Lower lobe of right lung (tissue), 2 donors: ENCODE results near the gene ANKDD1B. TPM values are rescaled to one million over a fixed set of nuclear protein-coding genes. Genes with fewer than 3 reads are reported as not detected.
"Not testable (repeated sequence)": the region's sequence is repeated elsewhere in the genome, so short reads cannot be mapped to it uniquely, and the experiment has no call there.

Source experiments
- ATAC-seq, 2 donors: fragments of 200-7000 bp; cut with Tn5 transposase; one replicate each; pipeline ENCODE4 v1.9.1; 2020 to 2022; ENCODE audit warnings: mild to moderate bottlenecking in 2 of 2, moderate library complexity in 2 of 2
- DNase-seq: peaks from one replicate; pipeline ENCODE4 v3.0.0-alpha.2; 2020
- H3K27ac ChIP-seq: fragments of 200-600 bp; one replicate; pipeline ENCODE4 v1.8.0; 2022
- H3K27me3 ChIP-seq: fragments of 200-600 bp; one replicate; pipeline ENCODE4 v1.8.0; 2022; ENCODE audit warnings: low read depth
- H3K36me3 ChIP-seq: fragments of 200-600 bp; one replicate; pipeline ENCODE4 v1.8.0; 2022; ENCODE audit warnings: mild to moderate bottlenecking
- H3K4me1 ChIP-seq: fragments of 200-600 bp; one replicate; pipeline ENCODE4 v1.8.0; 2022
- H3K4me3 ChIP-seq: fragments of 200-600 bp; one replicate; pipeline ENCODE4 v1.8.0; 2022; ENCODE audit warnings: mild to moderate bottlenecking
- H3K9me3 ChIP-seq: fragments of 200-600 bp; one replicate; pipeline ENCODE4 v1.8.0; 2022
- intact Hi-C: fragments of 100-400 bp; cut with DNase I; formaldehyde crosslinking; loops from one replicate; pipeline ENCODE4 v1.11.0; 2022
- total RNA-seq: library from RNA; stranded (reverse); fragmentation: NEBNext Ultra II Directional; extraction: Animal tissue kit (Norgen Biotek cat#: 25700); gene quantifications from one replicate; pipeline ENCODE4 v1.2.1, GENCODE V29; 2021
- TF ChIP-seq, protein P1 (sequence below): fragments of 200-600 bp; IDR thresholded peaks from one replicate; pipeline ENCODE4 v1.8.0; 2022; ENCODE audit warnings: antibody characterized with exemption, mild to moderate bottlenecking
- donor health status: DM: no; HTN: yes; CAD: no; lungs with severe emphysema.

Gene ANKDD1B
- total RNA-seq, 1 donor from 2014 or later, result 4.3 TPM

DNA sequence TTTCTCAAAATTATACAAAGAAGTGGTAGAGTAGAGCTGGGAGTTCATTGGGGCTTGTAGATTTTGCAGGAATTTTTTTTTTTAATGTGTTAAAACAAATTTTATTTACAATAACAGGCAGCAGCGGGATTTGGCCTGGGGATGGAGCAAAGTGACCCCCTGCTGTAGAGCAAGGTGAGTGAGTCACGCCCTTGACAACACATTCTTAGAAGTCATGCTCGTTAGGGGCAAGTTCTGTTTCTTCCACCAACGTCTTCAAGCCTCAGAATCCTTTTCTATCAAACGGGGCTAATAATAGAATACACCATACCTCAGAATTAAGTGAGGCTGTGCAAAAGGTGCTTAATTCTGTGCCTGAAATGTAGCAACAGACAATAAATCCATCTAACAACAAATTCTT lies 1.1 kb upstream of the ANKDD1B start:
- Histone ChIP-seq H3K9me3 (no peaks in the 10 kb centered on the region), H3K4me1 (peaks cover 5% of the 10 kb centered on the region), H3K27ac (no peak overlapping the region), H3K4me3 (no peak overlapping the region), H3K27me3 (no peaks in the 10 kb centered on the region), H3K36me3 (no peaks in the 10 kb centered on the region)
- TF ChIP-seq, protein P1, sequence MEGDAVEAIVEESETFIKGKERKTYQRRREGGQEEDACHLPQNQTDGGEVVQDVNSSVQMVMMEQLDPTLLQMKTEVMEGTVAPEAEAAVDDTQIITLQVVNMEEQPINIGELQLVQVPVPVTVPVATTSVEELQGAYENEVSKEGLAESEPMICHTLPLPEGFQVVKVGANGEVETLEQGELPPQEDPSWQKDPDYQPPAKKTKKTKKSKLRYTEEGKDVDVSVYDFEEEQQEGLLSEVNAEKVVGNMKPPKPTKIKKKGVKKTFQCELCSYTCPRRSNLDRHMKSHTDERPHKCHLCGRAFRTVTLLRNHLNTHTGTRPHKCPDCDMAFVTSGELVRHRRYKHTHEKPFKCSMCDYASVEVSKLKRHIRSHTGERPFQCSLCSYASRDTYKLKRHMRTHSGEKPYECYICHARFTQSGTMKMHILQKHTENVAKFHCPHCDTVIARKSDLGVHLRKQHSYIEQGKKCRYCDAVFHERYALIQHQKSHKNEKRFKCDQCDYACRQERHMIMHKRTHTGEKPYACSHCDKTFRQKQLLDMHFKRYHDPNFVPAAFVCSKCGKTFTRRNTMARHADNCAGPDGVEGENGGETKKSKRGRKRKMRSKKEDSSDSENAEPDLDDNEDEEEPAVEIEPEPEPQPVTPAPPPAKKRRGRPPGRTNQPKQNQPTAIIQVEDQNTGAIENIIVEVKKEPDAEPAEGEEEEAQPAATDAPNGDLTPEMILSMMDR, result no peak
- no peak for DNase-seq
- no peak for ATAC-seq
- intact Hi-C loops, result no loop called here

DNA sequence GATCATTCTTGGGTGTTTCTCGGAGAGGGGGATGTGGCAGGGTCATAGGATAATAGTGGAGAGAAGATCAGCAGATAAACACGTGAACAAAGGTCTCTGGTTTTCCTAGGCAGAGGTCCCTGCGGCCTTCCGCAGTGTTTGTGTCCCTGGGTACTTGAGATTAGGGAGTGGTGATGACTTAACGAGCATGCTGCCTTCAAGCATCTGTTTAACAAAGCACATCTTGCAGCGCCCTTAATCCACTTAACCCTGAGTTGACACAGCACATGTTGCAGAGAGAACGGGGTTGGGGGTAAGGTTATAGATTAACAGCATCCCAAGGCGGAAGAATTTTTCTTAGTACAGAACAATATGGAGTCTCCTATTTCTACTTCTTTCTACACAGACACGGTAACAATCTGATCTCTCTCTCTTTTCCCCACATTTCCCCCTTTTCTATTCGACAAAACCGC lies 368 bp upstream of the ANKDD1B start:
- H3K27me3 ChIP-seq, intact Hi-C loops, H3K36me3 ChIP-seq, H3K4me1 ChIP-seq, H3K9me3 ChIP-seq, DNase-seq: not testable (repeated sequence)
- H3K27ac ChIP-seq, result peak overlapping the region; percentile 82
- peak; percentile 61 to 65 for ATAC-seq
- peak overlapping the region; percentile 52 for H3K4me3 ChIP-seq

DNA sequence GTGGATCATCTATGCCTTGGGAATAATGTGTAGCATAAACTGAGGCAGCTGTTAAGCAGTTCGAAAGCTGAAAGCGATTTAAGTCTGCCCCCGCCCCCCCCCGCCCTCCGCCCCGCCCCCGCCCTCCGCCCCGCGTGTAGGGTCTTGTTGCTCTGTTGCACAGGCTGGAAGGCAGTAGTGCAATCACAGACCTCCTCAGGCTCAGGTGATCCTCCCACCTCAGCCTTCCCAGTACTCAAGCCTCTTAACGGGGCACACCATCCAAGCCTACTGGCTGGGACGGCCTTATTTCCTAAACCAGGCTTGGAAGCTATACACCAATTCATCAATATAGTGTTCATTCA lies 945 bp downstream of the ANKDD1B start:
- ATAC-seq (peak; percentile 25 to 49), DNase-seq (no peak)
- intact Hi-C loops, result no loop called here
- Histone ChIP-seq H3K4me3 (peak overlapping the region; percentile 52), H3K27ac (no peak overlapping the region), H3K4me1 (peaks cover 5% of the 10 kb centered on the region), H3K9me3 (no peaks in the 10 kb centered on the region), H3K36me3 (no peaks in the 10 kb centered on the region), H3K27me3 (no peaks in the 10 kb centered on the region)
- TF ChIP-seq, protein P1, result no peak

DNA sequence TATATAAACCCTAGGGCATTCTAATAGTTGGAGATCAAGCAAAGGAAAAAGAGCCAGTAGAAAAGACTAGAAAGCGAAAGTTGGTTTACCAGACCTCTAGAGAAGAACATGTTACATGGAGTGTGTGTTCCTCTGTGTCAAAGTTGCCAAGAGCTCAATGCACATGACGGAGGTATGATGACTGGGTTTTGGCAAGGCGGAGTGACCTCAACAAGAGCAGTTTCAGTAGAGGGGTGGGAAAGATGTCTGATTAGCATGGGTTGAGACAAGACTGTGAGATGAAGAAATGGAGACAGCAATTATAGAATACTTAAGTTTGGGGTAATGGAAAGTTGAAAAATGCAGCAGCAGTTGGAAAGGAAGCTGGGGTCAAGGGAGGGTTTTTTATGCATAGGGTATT lies 1.6 kb downstream of the ANKDD1B start:
- no peaks in the 10 kb centered on the region for H3K27me3 ChIP-seq
- H3K9me3 ChIP-seq, result no peaks in the 10 kb centered on the region
- intact Hi-C loops, result no loop called here
- H3K4me1 ChIP-seq, result peaks cover 5% of the 10 kb centered on the region
- DNase-seq, result no peak
- H3K36me3 ChIP-seq, result no peaks in the 10 kb centered on the region
- no peak for ATAC-seq
- no peak overlapping the region for H3K27ac ChIP-seq
- TF ChIP-seq, protein P1, result no peak
- no peak overlapping the region for H3K4me3 ChIP-seq

DNA sequence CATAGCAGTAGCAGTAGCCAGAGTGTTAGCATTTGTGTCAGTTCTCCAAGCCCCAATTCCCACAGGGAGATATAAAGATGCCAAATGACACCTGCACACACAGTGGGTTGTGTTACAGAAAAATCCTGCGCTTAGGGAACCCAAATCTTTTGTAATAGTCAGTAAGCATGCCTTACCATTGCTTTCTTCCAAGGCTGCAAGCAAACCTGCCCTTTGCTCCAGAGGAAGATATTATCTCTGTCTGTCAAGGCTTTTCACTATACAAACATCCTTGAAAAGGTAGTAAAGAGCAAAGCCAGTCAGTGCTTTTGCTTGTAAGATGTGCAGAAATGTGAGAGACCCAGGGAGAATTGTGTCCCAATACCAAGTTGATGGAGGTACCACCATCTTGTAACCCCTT lies 2.9 kb downstream of the ANKDD1B start:
- Histone ChIP-seq H3K4me1 (peaks cover 5% of the 10 kb centered on the region), H3K27me3 (no peaks in the 10 kb centered on the region), H3K9me3 (no peaks in the 10 kb centered on the region), H3K4me3 (no peak overlapping the region), H3K27ac (no peak overlapping the region), H3K36me3 (no peaks in the 10 kb centered on the region)
- TF ChIP-seq, protein P1, result no peak
- intact Hi-C loops, result no loop called here
- DNase-seq (no peak), ATAC-seq (no peak)

DNA sequence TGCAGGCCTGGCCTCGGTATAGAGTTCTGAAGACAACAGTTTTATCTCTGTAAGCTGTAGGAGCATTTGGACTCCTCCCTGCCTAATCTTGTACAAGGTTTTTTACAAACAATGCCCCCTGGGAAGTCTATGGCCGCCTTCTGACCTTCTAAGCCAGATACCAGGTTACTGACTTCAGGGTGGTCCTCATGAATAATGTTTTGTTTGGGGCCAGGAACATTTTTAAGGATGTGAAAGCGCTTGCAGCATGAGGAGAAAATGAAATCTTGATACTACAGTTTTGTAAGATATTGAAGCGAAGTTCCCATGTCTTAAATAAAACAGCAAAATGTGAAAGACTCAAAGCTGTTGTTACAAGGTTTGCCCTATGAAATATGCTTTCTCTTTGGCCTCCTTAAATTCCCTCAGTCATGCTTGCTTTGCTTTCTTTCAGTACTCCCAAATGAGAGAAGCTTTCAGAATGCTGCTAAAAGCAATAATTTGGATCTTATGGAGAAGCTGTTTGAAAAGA lies 5.2 kb downstream of the ANKDD1B start:
- TF ChIP-seq, protein P1, result no peak
- H3K4me3 ChIP-seq, result no peak overlapping the region
- no peak for ATAC-seq
- no peaks in the 10 kb centered on the region for H3K27me3 ChIP-seq
- peaks cover 1% of the 10 kb centered on the region for H3K4me1 ChIP-seq
- intact Hi-C loops, result no loop called here
- H3K27ac ChIP-seq, result no peak overlapping the region
- H3K9me3 ChIP-seq, result no peaks in the 10 kb centered on the region
- H3K36me3 ChIP-seq, result no peaks in the 10 kb centered on the region
- DNase-seq, result no peak
